H9 (cell line): ENCODE data around the gene PTP4A1. TPM values are rescaled to one million over a fixed set of nuclear protein-coding genes. Genes with fewer than 3 reads are reported as not detected.

Source experiments
- DNase-seq: peaks from one replicate; pipeline ENCODE4 v3.0.0-alpha.2; 2017
- H2AFZ ChIP-seq: one replicate; pipeline ENCODE4 v1.6.1; 2013; ENCODE audit warnings: mild to moderate bottlenecking, low read length, control low read depth, moderate library complexity
- H2AK5ac ChIP-seq: 2 replicates; pipeline ENCODE4 v1.6.1; 2013; ENCODE audit warnings: low read length, control low read depth, mixed read lengths; ENCODE audit not compliant: insufficient read length
- H2BK120ac ChIP-seq: one replicate; pipeline ENCODE4 v1.6.1; 2013; ENCODE audit warnings: low read depth, mild to moderate bottlenecking, low read length, control low read depth, inconsistent platforms; ENCODE audit not compliant: poor library complexity, severe bottlenecking
- H2BK12ac ChIP-seq: 2 replicates; pipeline ENCODE4 v1.6.1; 2013; ENCODE audit warnings: low read length, control low read depth, mixed read lengths, low read depth; ENCODE audit not compliant: insufficient read length
- H2BK15ac ChIP-seq: 2 replicates; pipeline ENCODE4 v1.6.1; 2013; ENCODE audit warnings: low read depth, low read length, control low read depth
- H2BK20ac ChIP-seq: one replicate; pipeline ENCODE4 v1.6.1; 2013; ENCODE audit warnings: low read depth, mild to moderate bottlenecking, low read length, control low read depth, inconsistent platforms; ENCODE audit not compliant: poor library complexity, severe bottlenecking
- H2BK5ac ChIP-seq: 2 replicates; pipeline ENCODE4 v1.6.1; 2013; ENCODE audit warnings: low read length, control low read depth, mixed read lengths; ENCODE audit not compliant: insufficient read length
- H3K14ac ChIP-seq: 2 replicates; pipeline ENCODE4 v1.6.1; 2013; ENCODE audit warnings: low read length, control low read depth; ENCODE audit not compliant: insufficient read depth
- H3K18ac ChIP-seq: 2 replicates; pipeline ENCODE4 v1.6.1; 2013; ENCODE audit warnings: low read depth, mild to moderate bottlenecking, mixed read lengths, low read length, control low read depth; ENCODE audit not compliant: insufficient read length
- H3K23ac ChIP-seq: 2 replicates; pipeline ENCODE4 v1.6.1; 2013; ENCODE audit warnings: low read length, control low read depth, mixed read lengths, low read depth; ENCODE audit not compliant: insufficient read length
- H3K23me2 ChIP-seq: 2 replicates; pipeline ENCODE4 v1.6.1; 2013; ENCODE audit warnings: low read depth, mild to moderate bottlenecking, mixed read lengths, low read length, control low read depth; ENCODE audit not compliant: insufficient read length, poor library complexity, severe bottlenecking
- H3K27ac ChIP-seq: 2 replicates; pipeline ENCODE4 v1.5.1; 2013; ENCODE audit warnings: low read length, control low read depth, mixed read lengths, low read depth; ENCODE audit not compliant: insufficient read length
- H3K27me3 ChIP-seq: 2 replicates; pipeline ENCODE4 v1.6.1; 2013; ENCODE audit warnings: low read length, control low read depth, inconsistent platforms; ENCODE audit not compliant: insufficient read depth
- H3K4ac ChIP-seq: 2 replicates; pipeline ENCODE4 v1.6.1; 2013; ENCODE audit warnings: low read depth, mild to moderate bottlenecking, control low read depth, inconsistent platforms, low read length, moderate library complexity
- H3K4me1 ChIP-seq: 2 replicates; pipeline ENCODE4 v1.6.1; 2013; ENCODE audit warnings: low read length, control low read depth, inconsistent platforms; ENCODE audit not compliant: insufficient read depth
- H3K4me2 ChIP-seq: 2 replicates; pipeline ENCODE4 v1.6.1; 2013; ENCODE audit warnings: low read length, control low read depth, mixed read lengths; ENCODE audit not compliant: insufficient read length, insufficient read depth
- H3K56ac ChIP-seq: 2 replicates; pipeline ENCODE4 v1.6.1; 2013; ENCODE audit warnings: low read depth, mild to moderate bottlenecking, mixed read lengths, low read length, control low read depth; ENCODE audit not compliant: insufficient read length
- H3K79me1 ChIP-seq: 2 replicates; pipeline ENCODE4 v1.6.1; 2013; ENCODE audit warnings: low read depth, mild to moderate bottlenecking, moderate library complexity, low read length, control low read depth, inconsistent platforms; ENCODE audit not compliant: insufficient read depth, poor library complexity, severe bottlenecking
- H3K79me2 ChIP-seq: 2 replicates; pipeline ENCODE4 v1.6.1; 2013; ENCODE audit warnings: low read length, control low read depth, inconsistent platforms; ENCODE audit not compliant: insufficient read depth
- H3K9ac ChIP-seq: 2 replicates; pipeline ENCODE4 v1.6.1; 2013; ENCODE audit warnings: low read length, control low read depth, mixed read lengths; ENCODE audit not compliant: insufficient read length; ENCODE audit errors: extremely low read depth
- H3K9me3 ChIP-seq: one replicate; pipeline ENCODE4 v1.6.1; 2013; ENCODE audit warnings: low read depth, low read length, inconsistent platforms; ENCODE audit not compliant: control insufficient read depth
- H3T11ph ChIP-seq: one replicate; pipeline ENCODE4 v1.6.1; 2013; ENCODE audit warnings: mild to moderate bottlenecking, low read length, control low read depth, inconsistent platforms
- H4K20me1 ChIP-seq: one replicate; pipeline ENCODE4 v1.6.1; 2013; ENCODE audit not compliant: control insufficient read depth, insufficient read length, insufficient read depth
- H4K5ac ChIP-seq: 2 replicates; pipeline ENCODE4 v1.6.1; 2013; ENCODE audit warnings: low read depth, mild to moderate bottlenecking, mixed read lengths, low read length, control low read depth; ENCODE audit not compliant: insufficient read length
- H4K8ac ChIP-seq: replicated peaks from 2 replicates; pipeline ENCODE4 v1.6.1; 2013; ENCODE audit warnings: low read length, control low read depth, mixed read lengths, low read depth; ENCODE audit not compliant: insufficient read length
- H4K91ac ChIP-seq: 2 replicates; pipeline ENCODE4 v1.6.1; 2013; ENCODE audit warnings: low read depth, mild to moderate bottlenecking, moderate library complexity, mixed read lengths, low read length, control low read depth; ENCODE audit not compliant: insufficient read length
- H3K27ac Mint-ChIP-seq, 3 experiments: 2 replicates in 2 of 3; 3 replicates in 1 of 3; pipeline ENCODE4 v1.8.0; 2020 to 2021; ENCODE audit warnings: mixed read lengths in 3 of 3, mild to moderate bottlenecking in 1 of 3, moderate library complexity in 1 of 3
- H3K27me3 Mint-ChIP-seq: 2 replicates; pipeline ENCODE4 v1.8.0; 2021; ENCODE audit warnings: low read depth, mild to moderate bottlenecking, moderate library complexity, mixed read lengths
- H3K36me3 Mint-ChIP-seq, 3 experiments: 2 replicates in 2 of 3; 3 replicates in 1 of 3; pipeline ENCODE4 v1.8.0; 2020 to 2021; ENCODE audit warnings: low read depth in 3 of 3, mixed read lengths in 3 of 3; ENCODE audit not compliant: insufficient read depth in 1 of 3
- H3K4me1 Mint-ChIP-seq, 2 experiments: 2 replicates each; pipeline ENCODE4 v1.8.0; 2020; ENCODE audit warnings: mixed read lengths in 2 of 2
- H3K4me3 Mint-ChIP-seq, 2 experiments: 2 replicates in 1 of 2; 3 replicates in 1 of 2; pipeline ENCODE4 v1.8.0; 2020 to 2021; ENCODE audit warnings: mild to moderate bottlenecking in 2 of 2, mixed read lengths in 2 of 2, moderate library complexity in 1 of 2
- H3K9me3 Mint-ChIP-seq, 2 experiments: 2 replicates in 1 of 2; 3 replicates in 1 of 2; pipeline ENCODE4 v1.8.0; 2020; ENCODE audit warnings: mild to moderate bottlenecking in 2 of 2, mixed read lengths in 2 of 2, moderate library complexity in 1 of 2
- WGBS: extraction: QIAGEN DNeasy Blood & Tissue Kit; methylation state at CpG from one replicate; pipeline ENCODE4 v1.1.7; 2013; ENCODE audit warnings: missing lambda C conversion rate, low lambda C conversion rate, mixed read lengths; ENCODE audit not compliant: insufficient read length; ENCODE audit errors: extremely low coverage; 5-methylcytosine and 5-hydroxymethylcytosine counted together
- total RNA-seq: library from RNA; stranded (reverse); gene quantifications from 2 replicates; pipeline ENCODE4 v1.2.1, GENCODE V29; 2021
- TF ChIP-seq, protein P1 (sequence below): fragments of 200-600 bp; sonication (generic); conservative IDR thresholded peaks from 3 replicates; pipeline ENCODE4 v1.8.0; 2021; ENCODE audit warnings: antibody characterized with exemption, mild to moderate bottlenecking

Gene PTP4A1
- total RNA-seq, 1 experiment from 2014 or later: 85.9 TPM

- no peak overlapping the region for H3K9ac ChIP-seq
- Mint-ChIP-seq H3K4me3 (no peak overlapping the region), H3K4me1 (no peaks in the 10 kb centered on the region), H3K36me3 (peaks cover 26 to 56% (median 47%) of the 10 kb centered on the region in 3 experiments; a peak in 6 of 7 replicates), H3K9me3 (no peaks in the 10 kb centered on the region), H3K27ac (peak overlapping the region in 1 of 3 experiments; percentile 64; a peak in 1 of 7 replicates), H3K27me3 (no peaks in the 10 kb centered on the region)
- H2BK5ac ChIP-seq: no peak overlapping the region
- no peaks in the 10 kb centered on the region for H3K4me1 ChIP-seq
- H3K23ac ChIP-seq: no peak overlapping the region
- H3K79me2 ChIP-seq: 0 out of 2 replicates have a peak, but pooled peaks cover under 1% of the 10 kb centered on the region
- no peak overlapping the region for H4K8ac ChIP-seq
- H4K5ac ChIP-seq: no peak overlapping the region
- H2BK12ac ChIP-seq: no peak overlapping the region
- no peaks in the 10 kb centered on the region for H4K20me1 ChIP-seq
- H3K4ac ChIP-seq: no peak overlapping the region
- no peak overlapping the region for H2BK15ac ChIP-seq
- no peak overlapping the region for H2AK5ac ChIP-seq
- no peaks in the 10 kb centered on the region for H3K9me3 ChIP-seq
- H3K27me3 ChIP-seq: no peaks in the 10 kb centered on the region
- no peak overlapping the region for H3K56ac ChIP-seq
- no peaks in the 10 kb centered on the region for H3K23me2 ChIP-seq
- H2BK120ac ChIP-seq: no peak overlapping the region
- TF ChIP-seq, protein P1, sequence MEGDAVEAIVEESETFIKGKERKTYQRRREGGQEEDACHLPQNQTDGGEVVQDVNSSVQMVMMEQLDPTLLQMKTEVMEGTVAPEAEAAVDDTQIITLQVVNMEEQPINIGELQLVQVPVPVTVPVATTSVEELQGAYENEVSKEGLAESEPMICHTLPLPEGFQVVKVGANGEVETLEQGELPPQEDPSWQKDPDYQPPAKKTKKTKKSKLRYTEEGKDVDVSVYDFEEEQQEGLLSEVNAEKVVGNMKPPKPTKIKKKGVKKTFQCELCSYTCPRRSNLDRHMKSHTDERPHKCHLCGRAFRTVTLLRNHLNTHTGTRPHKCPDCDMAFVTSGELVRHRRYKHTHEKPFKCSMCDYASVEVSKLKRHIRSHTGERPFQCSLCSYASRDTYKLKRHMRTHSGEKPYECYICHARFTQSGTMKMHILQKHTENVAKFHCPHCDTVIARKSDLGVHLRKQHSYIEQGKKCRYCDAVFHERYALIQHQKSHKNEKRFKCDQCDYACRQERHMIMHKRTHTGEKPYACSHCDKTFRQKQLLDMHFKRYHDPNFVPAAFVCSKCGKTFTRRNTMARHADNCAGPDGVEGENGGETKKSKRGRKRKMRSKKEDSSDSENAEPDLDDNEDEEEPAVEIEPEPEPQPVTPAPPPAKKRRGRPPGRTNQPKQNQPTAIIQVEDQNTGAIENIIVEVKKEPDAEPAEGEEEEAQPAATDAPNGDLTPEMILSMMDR: no peak
- H2AFZ ChIP-seq: no peak overlapping the region
- no peak overlapping the region for H3K27ac ChIP-seq
- H2BK20ac ChIP-seq: no peak overlapping the region
- H3K18ac ChIP-seq: no peak overlapping the region
- no peak for DNase-seq
- no peak overlapping the region for H3K14ac ChIP-seq
- WGBS: no CpG with 5 or more reads among the region's 2 CpGs
- H3K79me1 ChIP-seq: no peaks in the 10 kb centered on the region
- H3T11ph ChIP-seq: no peak overlapping the region
- no peak overlapping the region for H4K91ac ChIP-seq
- H3K4me2 ChIP-seq: no peak overlapping the region
Observed at GRCh38 chr6:63581355-63582013, 9.2 kb downstream of the PTP4A1 start.
